ENCODE data around the gene RALY. TPM values are rescaled to one million over a fixed set of nuclear protein-coding genes. Genes with fewer than 3 reads are reported as not detected.

Gene RALY
- total and polyA plus RNA-seq, 4 donors = 53.4 to 189 (median 136) TPM

- no peaks in the 10 kb centered on the region for H3K9me3 ChIP-seq (ENCODE audit: control insufficient read depth, insufficient read depth, low read length)
- peak overlapping the region; percentile 93 for H3K27ac ChIP-seq (ENCODE audit: low read depth, low read length)
- H3K36me3 ChIP-seq (ENCODE audit: control insufficient read depth, insufficient read depth, low read length) = no peaks in the 10 kb centered on the region
- H3K4me1 ChIP-seq (ENCODE audit: control insufficient read depth, insufficient read depth, low read length) = peaks cover 16% of the 10 kb centered on the region
- H3K4me3 ChIP-seq (ENCODE audit: low read depth, low read length) = peak overlapping the region; percentile 76
- peak in 2 of 6 donors; percentile 33 to 50 for DNase-seq (ENCODE audit: low read depth in 4 of 6, low spot score in 6 of 6)
- WGBS (ENCODE audit: insufficient coverage) = 17% methylated on average over 1 of the region's 8 CpGs
- no peaks in the 10 kb centered on the region for H3K27me3 ChIP-seq (ENCODE audit: control insufficient read depth, insufficient read depth, low read length)
These were observed 1.5 kb downstream of the RALY start for GRCh38 chr20:33995053-33995831.

GRCh38 chr20:33999025-33999649 lies 5.4 kb downstream of the RALY start:
- Histone ChIP-seq H3K36me3 (ENCODE audit: control insufficient read depth, insufficient read depth, low read length) (no peaks in the 10 kb centered on the region), H3K9me3 (ENCODE audit: control insufficient read depth, insufficient read depth, low read length) (no peaks in the 10 kb centered on the region), H3K4me3 (ENCODE audit: low read depth, low read length) (no peak overlapping the region), H3K4me1 (ENCODE audit: control insufficient read depth, insufficient read depth, low read length) (peaks cover 5% of the 10 kb centered on the region), H3K27me3 (ENCODE audit: control insufficient read depth, insufficient read depth, low read length) (no peaks in the 10 kb centered on the region), H3K27ac (ENCODE audit: low read depth, low read length) (no peak overlapping the region)
- WGBS (ENCODE audit: insufficient coverage) = 90% methylated on average over 5 of the region's 7 CpGs
- DNase-seq (ENCODE audit: low read depth in 4 of 6, low spot score in 6 of 6) = no peak

- Histone ChIP-seq H3K27ac (ENCODE audit: low read depth, low read length) (no peak overlapping the region), H3K4me3 (ENCODE audit: low read depth, low read length) (no peak overlapping the region), H3K27me3 (ENCODE audit: control insufficient read depth, insufficient read depth, low read length) (no peaks in the 10 kb centered on the region), H3K9me3 (ENCODE audit: control insufficient read depth, insufficient read depth, low read length) (no peaks in the 10 kb centered on the region), H3K36me3 (ENCODE audit: control insufficient read depth, insufficient read depth, low read length) (no peaks in the 10 kb centered on the region), H3K4me1 (ENCODE audit: control insufficient read depth, insufficient read depth, low read length) (peaks cover 5% of the 10 kb centered on the region)
- no CpG with 5 or more reads among the region's 2 CpGs for WGBS (ENCODE audit: insufficient coverage)
- no peak for DNase-seq (ENCODE audit: low read depth in 4 of 6, low spot score in 6 of 6)
These were observed 7.7 kb downstream of the RALY start for GRCh38 chr20:34001378-34001777.

GRCh38 chr20:34004227-34004626 lies 10.5 kb downstream of the RALY start:
- Histone ChIP-seq H3K9me3 (ENCODE audit: control insufficient read depth, insufficient read depth, low read length) (no peaks in the 10 kb centered on the region), H3K27me3 (ENCODE audit: control insufficient read depth, insufficient read depth, low read length) (no peaks in the 10 kb centered on the region), H3K4me1 (ENCODE audit: control insufficient read depth, insufficient read depth, low read length) (no peaks in the 10 kb centered on the region), H3K27ac (ENCODE audit: low read depth, low read length) (no peak overlapping the region), H3K36me3 (ENCODE audit: control insufficient read depth, insufficient read depth, low read length) (no peaks in the 10 kb centered on the region), H3K4me3 (ENCODE audit: low read depth, low read length) (no peak overlapping the region)
- WGBS (ENCODE audit: insufficient coverage) = 100% methylated on average over 1 of the region's 2 CpGs
- no peak for DNase-seq (ENCODE audit: low read depth in 4 of 6, low spot score in 6 of 6)

GRCh38 chr20:34004790-34005457 lies 11.2 kb downstream of the RALY start:
- no peak for DNase-seq (ENCODE audit: low read depth in 4 of 6, low spot score in 6 of 6)
- Histone ChIP-seq H3K36me3 (ENCODE audit: control insufficient read depth, insufficient read depth, low read length) (no peaks in the 10 kb centered on the region), H3K9me3 (ENCODE audit: control insufficient read depth, insufficient read depth, low read length) (no peaks in the 10 kb centered on the region), H3K4me3 (ENCODE audit: low read depth, low read length) (no peak overlapping the region), H3K27ac (ENCODE audit: low read depth, low read length) (no peak overlapping the region), H3K27me3 (ENCODE audit: control insufficient read depth, insufficient read depth, low read length) (no peaks in the 10 kb centered on the region), H3K4me1 (ENCODE audit: control insufficient read depth, insufficient read depth, low read length) (no peaks in the 10 kb centered on the region)
- 87% methylated on average over 7 of the region's 11 CpGs for WGBS (ENCODE audit: insufficient coverage)

GRCh38 chr20:34006619-34007018 lies 12.9 kb downstream of the RALY start:
- no peaks in the 10 kb centered on the region for H3K9me3 ChIP-seq (ENCODE audit: control insufficient read depth, insufficient read depth, low read length)
- WGBS (ENCODE audit: insufficient coverage) = no CpG with 5 or more reads among the region's 2 CpGs
- no peaks in the 10 kb centered on the region for H3K36me3 ChIP-seq (ENCODE audit: control insufficient read depth, insufficient read depth, low read length)
- no peaks in the 10 kb centered on the region for H3K27me3 ChIP-seq (ENCODE audit: control insufficient read depth, insufficient read depth, low read length)
- no peak for DNase-seq (ENCODE audit: low read depth in 4 of 6, low spot score in 6 of 6)
- no peak overlapping the region for H3K27ac ChIP-seq (ENCODE audit: low read depth, low read length)
- H3K4me1 ChIP-seq (ENCODE audit: control insufficient read depth, insufficient read depth, low read length) = peaks cover 4% of the 10 kb centered on the region
- no peak overlapping the region for H3K4me3 ChIP-seq (ENCODE audit: low read depth, low read length)

- Histone ChIP-seq H3K36me3 (ENCODE audit: control insufficient read depth, insufficient read depth, low read length) (no peaks in the 10 kb centered on the region), H3K4me1 (ENCODE audit: control insufficient read depth, insufficient read depth, low read length) (peaks cover 4% of the 10 kb centered on the region), H3K4me3 (ENCODE audit: low read depth, low read length) (no peak overlapping the region), H3K27me3 (ENCODE audit: control insufficient read depth, insufficient read depth, low read length) (no peaks in the 10 kb centered on the region), H3K27ac (ENCODE audit: low read depth, low read length) (no peak overlapping the region), H3K9me3 (ENCODE audit: control insufficient read depth, insufficient read depth, low read length) (no peaks in the 10 kb centered on the region)
- no peak for DNase-seq (ENCODE audit: low read depth in 4 of 6, low spot score in 6 of 6)
- WGBS (ENCODE audit: insufficient coverage) = no CpG with 5 or more reads among the region's 1 CpG
These were observed 14.8 kb downstream of the RALY start for GRCh38 chr20:34008477-34008876.

GRCh38 chr20:34010405-34010931 lies 16.8 kb downstream of the RALY start:
- H3K4me3 ChIP-seq (ENCODE audit: low read depth, low read length) = no peak overlapping the region
- no CpG with 5 or more reads among the region's 3 CpGs for whole genome bisulfite sequencing (ENCODE audit: insufficient coverage)
- H3K27me3 ChIP-seq (ENCODE audit: control insufficient read depth, insufficient read depth, low read length) = no peaks in the 10 kb centered on the region
- H3K9me3 ChIP-seq (ENCODE audit: control insufficient read depth, insufficient read depth, low read length) = no peaks in the 10 kb centered on the region
- no peaks in the 10 kb centered on the region for H3K36me3 ChIP-seq (ENCODE audit: control insufficient read depth, insufficient read depth, low read length)
- H3K27ac ChIP-seq (ENCODE audit: low read depth, low read length) = no peak overlapping the region
- peaks cover 4% of the 10 kb centered on the region for H3K4me1 ChIP-seq (ENCODE audit: control insufficient read depth, insufficient read depth, low read length)
- DNase-seq (ENCODE audit: low read depth in 4 of 6, low spot score in 6 of 6) = peak in 1 of 6 donors; percentile 38

GRCh38 chr20:34011275-34011674 lies 17.6 kb downstream of the RALY start:
- no peak for DNase-seq (ENCODE audit: low read depth in 4 of 6, low spot score in 6 of 6)
- H3K27me3 ChIP-seq (ENCODE audit: control insufficient read depth, insufficient read depth, low read length) = no peaks in the 10 kb centered on the region
- WGBS (ENCODE audit: insufficient coverage) = no CpG with 5 or more reads among the region's 1 CpG
- no peak overlapping the region for H3K27ac ChIP-seq (ENCODE audit: low read depth, low read length)
- peaks cover 4% of the 10 kb centered on the region for H3K4me1 ChIP-seq (ENCODE audit: control insufficient read depth, insufficient read depth, low read length)
- no peaks in the 10 kb centered on the region for H3K9me3 ChIP-seq (ENCODE audit: control insufficient read depth, insufficient read depth, low read length)
- H3K4me3 ChIP-seq (ENCODE audit: low read depth, low read length) = no peak overlapping the region
- H3K36me3 ChIP-seq (ENCODE audit: control insufficient read depth, insufficient read depth, low read length) = no peaks in the 10 kb centered on the region
